Lower leg skin (tissue), 3 donors: ENCODE measurements around the gene FBXO17.

Experiments used
- POLR2A ChIP-seq, 2 donors: fragments of 450-650 bp; IDR thresholded peaks; one replicate each; pipeline ENCODE4 v1.6.1; 2016 to 2017; ENCODE audit warnings: antibody characterized with exemption in 2 of 2, mild to moderate bottlenecking in 1 of 2, moderate library complexity in 1 of 2
- TF ChIP-seq, protein P1 (sequence below), 3 donors: fragments of 450-650 bp; IDR thresholded peaks; one replicate each; pipeline ENCODE4 v1.5.1; 2016; ENCODE audit warnings: antibody characterized with exemption in 3 of 3, mild to moderate bottlenecking in 3 of 3, moderate library complexity in 2 of 3

DNA sequence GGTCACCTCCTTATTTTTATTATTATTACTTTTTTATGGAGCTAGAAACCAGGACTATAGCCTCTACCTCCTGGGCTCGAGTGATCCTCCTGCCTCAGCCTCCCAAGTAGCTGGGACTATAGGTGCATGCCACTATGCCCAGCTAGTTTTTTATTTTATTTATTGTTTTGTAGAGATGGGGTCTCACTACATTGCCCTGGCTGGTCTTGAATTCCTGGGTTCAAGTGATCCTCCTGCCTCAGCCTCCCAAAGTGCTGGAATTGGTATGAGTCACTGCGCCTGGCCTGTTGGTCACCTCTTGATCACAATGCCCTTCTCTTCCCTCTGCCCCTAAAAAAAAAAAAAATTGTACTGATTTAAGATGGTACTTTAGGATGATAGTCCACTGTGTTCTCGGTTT lies 24.4 kb downstream of the FBXO17 start:
- TF ChIP-seq, protein P1, sequence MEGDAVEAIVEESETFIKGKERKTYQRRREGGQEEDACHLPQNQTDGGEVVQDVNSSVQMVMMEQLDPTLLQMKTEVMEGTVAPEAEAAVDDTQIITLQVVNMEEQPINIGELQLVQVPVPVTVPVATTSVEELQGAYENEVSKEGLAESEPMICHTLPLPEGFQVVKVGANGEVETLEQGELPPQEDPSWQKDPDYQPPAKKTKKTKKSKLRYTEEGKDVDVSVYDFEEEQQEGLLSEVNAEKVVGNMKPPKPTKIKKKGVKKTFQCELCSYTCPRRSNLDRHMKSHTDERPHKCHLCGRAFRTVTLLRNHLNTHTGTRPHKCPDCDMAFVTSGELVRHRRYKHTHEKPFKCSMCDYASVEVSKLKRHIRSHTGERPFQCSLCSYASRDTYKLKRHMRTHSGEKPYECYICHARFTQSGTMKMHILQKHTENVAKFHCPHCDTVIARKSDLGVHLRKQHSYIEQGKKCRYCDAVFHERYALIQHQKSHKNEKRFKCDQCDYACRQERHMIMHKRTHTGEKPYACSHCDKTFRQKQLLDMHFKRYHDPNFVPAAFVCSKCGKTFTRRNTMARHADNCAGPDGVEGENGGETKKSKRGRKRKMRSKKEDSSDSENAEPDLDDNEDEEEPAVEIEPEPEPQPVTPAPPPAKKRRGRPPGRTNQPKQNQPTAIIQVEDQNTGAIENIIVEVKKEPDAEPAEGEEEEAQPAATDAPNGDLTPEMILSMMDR (IDR thresholded peaks at IDR 0.05), result no peak
- TF ChIP-seq POLR2A (IDR thresholded peaks at IDR 0.05), result no peak
